GM23248 (cell line): ENCODE data around the gene PCGF2.

ENCODE experiments used
- EZH2 ChIP-seq: fragments of 200-600 bp; sonication (generic); IDR thresholded peaks from 2 replicates; pipeline ENCODE4 v1.6.1; 2018; ENCODE audit warnings: antibody characterized with exemption, mild to moderate bottlenecking; ENCODE audit not compliant: insufficient read depth, poor library complexity, severe bottlenecking
- EZH2phosphoT487 ChIP-seq: fragments of 200-600 bp; sonication (generic); IDR thresholded peaks from 2 replicates; pipeline ENCODE4 v1.6.1; 2018; ENCODE audit warnings: antibody characterized with exemption, moderate library complexity, mild to moderate bottlenecking, low read depth; ENCODE audit not compliant: insufficient read depth

DNA sequence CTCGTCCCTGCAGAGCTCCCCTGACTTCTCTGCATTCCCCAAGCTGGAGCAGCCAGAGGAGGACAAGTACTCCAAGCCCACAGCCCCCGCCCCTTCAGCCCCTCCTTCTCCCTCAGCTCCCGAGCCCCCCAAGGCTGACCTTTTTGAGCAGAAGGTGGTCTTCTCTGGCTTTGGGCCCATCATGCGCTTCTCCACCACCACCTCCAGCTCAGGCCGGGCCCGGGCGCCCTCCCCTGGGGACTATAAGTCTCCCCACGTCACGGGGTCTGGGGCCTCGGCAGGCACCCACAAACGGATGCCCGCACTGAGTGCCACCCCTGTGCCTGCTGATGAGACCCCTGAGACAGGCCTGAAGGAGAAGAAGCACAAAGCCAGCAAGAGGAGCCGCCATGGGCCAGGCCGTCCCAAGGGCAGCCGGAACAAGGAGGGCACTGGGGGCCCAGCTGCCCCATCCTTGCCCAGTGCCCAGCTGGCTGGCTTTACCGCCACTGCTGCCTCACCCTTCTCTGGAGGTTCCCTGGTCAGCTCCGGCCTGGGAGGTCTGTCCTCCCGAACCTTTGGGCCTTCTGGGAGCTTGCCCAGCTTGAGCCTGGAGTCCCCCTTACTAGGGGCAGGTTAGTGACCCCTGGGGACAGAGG is 31.6 kb downstream of the PCGF2 start:
- no peak for TF ChIP-seq EZH2phosphoT487
- no peak for TF ChIP-seq EZH2
